Measurements from ENCODE around the gene SPRR1A.
A peak's percentile ranks its signal among the peaks of the same experiment; 100 is the strongest.
"Not testable (repeated sequence)": the region's sequence is repeated elsewhere in the genome, so short reads cannot be mapped to it uniquely, and the experiment has no call there.

Gene SPRR1A

DNA sequence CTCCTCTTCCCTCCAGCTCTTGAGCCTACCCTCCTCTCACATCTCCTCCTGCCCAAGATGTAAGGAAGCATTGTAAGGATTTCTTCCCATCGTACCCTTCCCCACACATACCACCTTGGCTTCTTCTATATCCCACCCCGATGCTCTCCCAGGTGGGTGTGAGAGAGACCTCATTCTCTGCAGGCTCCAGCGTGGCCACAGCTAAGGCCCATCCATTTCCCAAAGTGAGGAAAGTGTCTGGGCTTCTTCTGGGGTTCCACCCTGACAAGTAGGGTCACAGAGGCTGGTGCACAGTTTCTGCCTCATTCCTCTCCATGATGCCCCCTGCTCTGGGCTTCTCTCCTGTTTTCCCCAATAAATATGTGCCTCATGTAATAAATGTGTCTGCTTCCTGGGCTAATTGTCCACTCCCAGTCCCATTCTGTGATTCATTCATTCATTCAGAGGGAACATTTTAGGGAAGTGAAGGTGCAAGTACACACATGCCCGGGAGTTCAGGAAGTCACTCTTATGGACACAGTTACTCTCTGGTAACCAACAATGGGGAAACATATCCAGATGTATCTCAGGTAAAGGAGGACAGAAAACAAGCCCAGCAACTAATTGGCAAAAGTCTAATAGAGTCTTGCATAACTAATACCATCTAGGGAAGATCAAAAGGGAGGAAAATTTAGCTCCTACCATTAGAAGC, 11.5 kb upstream of the SPRR1A start:
- no peak for DNase-seq (ENCODE audit: low spot score)

- DNase-seq (ENCODE audit: low spot score), result no peak
These were observed 7.2 kb upstream of the SPRR1A start for GRCh38 chr1:152976688-152977087.

DNA sequence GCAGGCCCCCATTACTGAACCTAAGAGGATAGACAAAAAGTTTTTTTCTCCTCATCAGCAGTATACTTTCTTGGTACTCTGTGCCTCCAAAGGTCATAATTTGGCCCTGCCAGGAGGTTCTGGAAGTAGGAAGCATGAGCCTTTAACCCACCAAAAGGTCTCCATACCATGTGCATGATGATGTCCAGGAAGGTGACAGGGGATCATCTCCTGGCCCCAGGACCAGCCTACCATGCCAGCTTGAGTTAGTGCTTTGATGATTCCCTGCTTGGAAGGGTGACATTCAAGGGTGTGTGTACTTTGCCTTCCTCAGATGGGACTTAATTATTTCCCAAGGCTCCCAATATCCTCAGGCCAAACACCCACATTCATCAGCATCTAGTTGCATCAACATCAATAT, 6.3 kb upstream of the SPRR1A start:
- no peak for DNase-seq (ENCODE audit: low spot score)

- DNase-seq (ENCODE audit: low spot score), result no peak
These were observed 3.2 kb upstream of the SPRR1A start for GRCh38 chr1:152980676-152981075.

DNA sequence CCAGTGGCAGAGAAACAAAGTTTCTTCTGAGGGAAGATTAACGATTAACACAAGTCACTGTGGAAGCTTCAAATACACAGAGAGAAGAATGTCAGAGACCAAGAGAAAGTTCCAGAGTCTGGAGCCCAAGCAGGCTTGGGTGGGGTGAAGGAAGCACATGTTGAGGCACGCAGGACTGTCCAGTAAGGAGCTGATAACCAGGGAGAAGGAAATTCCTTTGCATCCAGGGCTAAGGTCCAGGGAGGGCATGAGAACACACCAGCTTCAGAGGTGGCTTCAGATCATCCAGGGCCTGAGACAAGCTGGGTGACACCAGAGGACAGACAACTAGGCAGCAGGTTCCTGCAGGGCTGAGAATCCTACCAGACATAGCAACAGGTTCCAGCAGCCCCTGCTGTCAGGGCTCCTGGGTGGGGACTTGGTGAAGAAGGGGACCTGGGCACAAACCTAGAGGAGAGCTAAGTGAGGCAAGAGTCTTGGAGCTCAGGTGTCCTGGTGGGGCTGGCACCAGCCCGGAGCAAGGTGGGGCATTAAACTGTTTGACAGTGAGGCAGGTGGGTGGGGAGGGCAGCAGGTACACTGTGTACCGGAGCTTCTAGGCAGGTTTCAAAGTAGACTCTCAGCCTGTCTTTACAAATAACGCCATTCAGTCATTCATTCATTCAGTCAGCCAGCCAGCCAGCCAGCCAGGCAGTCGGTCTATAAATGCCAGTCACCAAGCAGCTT, 2.6 kb upstream of the SPRR1A start:
- DNase-seq (ENCODE audit: low spot score), result no peak

- DNase-seq (ENCODE audit: low spot score), result no peak
These were observed 1.8 kb upstream of the SPRR1A start for GRCh38 chr1:152982076-152982475.

DNA sequence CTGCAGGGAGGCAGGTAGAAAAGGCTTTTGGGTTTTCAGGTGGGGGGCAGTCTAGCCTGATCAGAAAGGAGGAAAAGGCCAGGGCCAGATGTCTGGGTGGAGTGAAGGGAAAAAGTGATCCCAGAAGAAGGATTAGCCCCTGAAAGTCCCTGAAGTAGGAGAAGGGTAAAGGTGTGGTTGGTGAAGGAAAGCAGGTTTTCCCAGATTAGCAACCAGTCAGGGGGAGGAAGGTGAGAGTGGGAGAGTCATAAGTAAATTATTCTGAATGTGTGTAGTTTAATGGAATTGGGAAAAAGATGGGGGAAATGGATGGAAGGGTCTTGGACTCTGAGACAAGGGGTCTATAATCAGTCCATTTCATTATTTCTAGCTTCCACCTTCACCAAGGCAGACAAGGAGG, 647 bp upstream of the SPRR1A start:
- DNase-seq (ENCODE audit: low spot score), result no peak

- DNase-seq (ENCODE audit: low spot score), result no peak
These were observed 2.7 kb downstream of the SPRR1A start for GRCh38 chr1:152986578-152986977.

- no peak for DNase-seq (ENCODE audit: low spot score)
These were observed 9.3 kb downstream of the SPRR1A start for GRCh38 chr1:152993186-152993585.

DNA sequence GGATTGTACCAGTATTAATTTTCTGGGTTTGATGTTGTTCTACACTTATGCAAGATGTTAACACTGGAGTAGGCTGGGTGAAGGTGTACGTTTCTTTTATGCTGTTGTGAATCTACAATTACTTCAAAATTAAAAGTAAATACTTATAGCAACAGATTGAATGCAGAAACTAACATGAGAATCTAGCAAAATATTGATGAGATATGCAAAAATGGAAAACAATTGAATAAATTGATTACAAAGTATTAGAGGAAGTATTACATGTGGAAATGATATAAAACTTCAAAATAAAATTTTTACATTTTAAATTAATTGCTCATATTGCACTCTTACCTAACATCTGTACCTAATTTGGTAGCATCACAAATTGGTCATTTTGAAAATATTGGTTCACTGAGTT, 12.0 kb downstream of the SPRR1A start:
- DNase-seq (ENCODE audit: low spot score), result no peak

- no peak for DNase-seq (ENCODE audit: low spot score)
These were observed 12.9 kb downstream of the SPRR1A start for GRCh38 chr1:152996633-152997400.

DNA sequence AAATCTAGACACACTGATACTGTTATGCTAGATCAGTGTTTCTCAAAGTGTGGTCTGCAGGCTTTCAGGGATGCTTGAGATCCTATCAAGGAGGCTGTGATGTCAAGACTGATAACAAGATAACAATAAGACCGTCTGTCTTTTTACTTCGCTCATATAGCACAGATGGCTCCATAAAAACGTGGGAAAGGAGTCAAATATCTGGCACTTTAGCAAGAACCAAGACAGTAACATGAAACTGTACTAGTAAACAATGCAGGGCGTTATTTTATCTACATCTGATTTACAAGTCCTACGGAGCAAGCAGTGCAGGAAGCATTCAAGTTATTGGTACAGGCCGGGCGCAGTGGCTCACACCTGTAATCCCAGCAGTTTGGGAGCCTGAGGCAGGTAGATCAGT, 14.0 kb downstream of the SPRR1A start:
- DNase-seq (ENCODE audit: low spot score), result no peak

DNA sequence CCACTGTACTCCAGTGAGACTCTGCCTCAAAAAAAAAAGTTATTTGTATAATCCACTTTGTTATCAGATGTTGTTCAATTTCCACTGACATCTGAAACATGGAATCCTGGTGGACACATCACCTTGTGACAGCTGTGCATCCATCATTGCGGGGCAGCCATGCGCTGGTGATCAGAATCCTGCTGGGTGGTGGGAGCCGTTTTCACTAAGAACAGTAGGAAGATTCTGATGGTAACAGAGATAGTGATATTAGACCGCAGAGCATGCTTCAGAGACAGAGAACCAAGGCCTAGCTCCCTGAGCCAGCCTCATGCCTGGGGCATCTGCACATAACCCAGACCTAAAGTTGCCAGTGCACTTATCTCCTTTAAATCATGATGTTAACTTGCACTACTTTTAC, 14.6 kb downstream of the SPRR1A start:
- DNase-seq (ENCODE audit: low spot score), result no peak

- no peak for DNase-seq (ENCODE audit: low spot score)
These were observed 15.9 kb downstream of the SPRR1A start for GRCh38 chr1:152999818-153000217.

DNA sequence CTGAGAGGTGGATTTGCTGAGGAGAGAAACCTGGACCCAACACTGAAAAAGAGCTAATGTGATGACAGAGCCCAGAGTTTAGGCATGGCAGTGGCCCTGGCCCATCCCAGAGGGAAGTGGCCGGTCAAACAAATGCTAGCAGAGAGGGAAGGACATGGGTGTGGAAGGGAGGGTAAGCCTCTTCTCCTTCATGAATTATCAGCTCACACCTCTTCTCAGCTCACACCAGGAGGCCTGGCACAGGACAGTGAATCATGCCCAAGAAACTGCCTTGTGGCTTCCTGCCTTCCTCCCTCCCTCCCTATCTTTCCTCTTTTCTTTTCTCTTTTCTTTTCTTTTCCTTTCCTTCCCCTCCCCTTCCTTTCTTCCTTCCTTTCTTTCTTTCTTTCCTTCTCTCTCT, 16.4 kb downstream of the SPRR1A start:
- peak; percentile 22 for DNase-seq (ENCODE audit: low spot score)

DNA sequence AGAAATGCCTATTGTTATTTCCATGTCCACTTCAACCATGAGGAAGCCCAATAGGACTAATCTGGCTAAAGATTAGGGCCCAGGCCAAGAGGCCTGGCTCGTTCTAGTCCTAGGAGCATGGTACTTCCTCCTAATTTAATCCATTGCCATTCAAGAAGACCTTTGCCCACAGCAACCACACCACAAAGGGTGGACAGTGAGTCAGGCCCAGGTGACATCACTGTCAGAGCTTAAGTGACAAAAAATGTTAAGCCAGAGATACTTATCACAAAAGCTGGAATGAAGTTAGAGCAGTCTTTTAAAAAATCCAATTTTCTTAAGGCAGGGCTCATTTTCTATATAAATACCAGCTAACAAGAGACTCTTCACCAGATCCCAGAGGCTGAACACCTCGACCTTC, 17.5 kb downstream of the SPRR1A start, which contains the start of gene SPRR3:
Gene SPRR3 (plus strand): TSS at position 368 of the 400 bp plus-strand sequence. CDS start 1,272 bp downstream, outside the sequence.
- DNase-seq (ENCODE audit: low spot score), result peak; percentile 25

DNA sequence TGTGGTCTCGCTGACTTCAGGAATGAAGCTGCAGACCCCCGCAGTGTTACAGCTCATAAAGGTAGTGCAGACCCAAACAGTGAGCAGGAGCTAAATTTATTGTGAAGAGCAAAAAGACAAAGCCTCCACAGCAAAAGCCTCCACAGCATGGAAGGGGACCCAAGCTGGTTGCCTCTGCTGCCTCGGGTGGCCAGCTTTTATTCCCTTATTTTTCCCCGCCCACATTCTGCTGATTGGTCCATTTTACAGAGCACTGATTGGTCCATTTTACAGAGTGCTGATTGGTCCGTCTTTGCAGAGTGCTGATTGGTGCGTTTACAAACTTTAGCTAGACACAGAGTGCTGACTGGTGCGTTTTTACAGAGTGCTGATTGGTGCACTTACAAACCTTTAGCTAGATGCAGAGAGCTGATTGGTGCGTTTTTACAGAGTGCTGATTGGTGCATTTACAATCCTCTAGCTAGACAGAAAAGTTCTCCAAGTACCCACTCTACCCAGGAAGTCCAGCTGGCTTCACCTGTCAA, 27.4 kb downstream of the SPRR1A start:
- not testable (repeated sequence) for DNase-seq (ENCODE audit: low spot score)

GRCh38 chr1:153021829-153022228, 37.9 kb downstream of the SPRR1A start:
- not testable (repeated sequence) for DNase-seq (ENCODE audit: low spot score)

- not testable (repeated sequence) for DNase-seq (ENCODE audit: low spot score)
These were observed 38.5 kb downstream of the SPRR1A start for GRCh38 chr1:153022340-153022739.

- no peak for DNase-seq (ENCODE audit: low spot score)
These were observed 39.2 kb downstream of the SPRR1A start for GRCh38 chr1:153023109-153023508.

DNA sequence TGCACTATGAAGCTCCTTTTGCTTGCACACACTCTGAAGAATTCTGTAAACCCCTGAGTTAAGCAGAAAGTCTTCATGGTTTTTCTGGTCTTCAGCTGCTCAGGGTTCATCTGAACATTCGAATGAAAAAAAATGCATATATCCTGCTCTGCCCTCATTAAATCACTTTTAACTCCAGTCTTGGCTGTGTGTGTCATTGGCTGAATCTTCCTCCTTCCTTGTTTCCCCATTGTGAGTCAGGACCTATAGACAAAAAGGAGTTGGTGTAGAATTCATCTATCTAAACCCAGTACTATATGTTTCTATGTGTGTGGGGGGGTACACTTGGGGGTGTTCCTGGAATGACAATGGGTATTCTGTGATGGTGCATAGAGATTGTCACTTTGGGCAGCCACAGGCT, 40.5 kb downstream of the SPRR1A start:
- DNase-seq (ENCODE audit: low spot score), result no peak

- no peak for DNase-seq (ENCODE audit: low spot score)
These were observed 41.9 kb downstream of the SPRR1A start for GRCh38 chr1:153025797-153026196.

DNA sequence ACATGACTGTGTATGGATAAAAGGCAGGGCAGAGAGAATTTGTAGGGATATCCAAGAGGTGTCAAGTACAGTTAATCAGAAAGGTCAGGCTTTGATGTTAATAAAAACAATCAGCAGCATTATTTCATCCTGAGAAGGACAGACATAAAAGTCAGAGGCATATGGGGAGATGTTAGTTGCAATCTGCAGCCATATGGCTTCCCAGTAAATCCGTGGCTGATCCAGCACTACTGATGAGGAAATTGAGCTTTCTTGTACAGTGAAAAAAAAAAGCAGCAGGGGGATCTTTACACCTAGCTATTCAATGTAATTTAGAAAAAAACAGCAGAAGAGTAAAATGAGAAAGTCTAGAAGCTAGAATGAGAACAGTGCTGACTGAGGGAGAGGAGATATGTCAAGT, 44.9 kb downstream of the SPRR1A start:
- no peak for DNase-seq (ENCODE audit: low spot score)
